Measurements from ENCODE around the gene RAB11FIP2.

Gene RAB11FIP2

GRCh38 chr10:118054383-118054782 is 7.6 kb upstream of the RAB11FIP2 start:
- no peaks in the 10 kb centered on the region for H3K79me2 ChIP-seq (ENCODE audit: insufficient read depth, low read length)
- no peak overlapping the region for H3K27ac ChIP-seq (ENCODE audit: low read depth, low read length, poor library complexity, severe bottlenecking)
- H3K27me3 ChIP-seq (ENCODE audit: insufficient read depth, low read length) = no peaks in the 10 kb centered on the region
- H3K4me2 ChIP-seq (ENCODE audit: low read length) = no peak overlapping the region
- H3K9me3 ChIP-seq (ENCODE audit: low read length) = no peaks in the 10 kb centered on the region
- H3F3A ChIP-seq (ENCODE audit: insufficient read depth, low read length) = no peaks in the 10 kb centered on the region
- H3K36me3 ChIP-seq (ENCODE audit: insufficient read depth, low read length) = no peaks in the 10 kb centered on the region
- H3K4me3 ChIP-seq (ENCODE audit: low read depth, low read length, poor library complexity, severe bottlenecking) = no peak overlapping the region
- TF ChIP-seq EZH2 (IDR thresholded peaks at IDR 0.05; ENCODE audit: borderline replicate concordance, low read length) (no peak), CTCF (IDR thresholded peaks at IDR 0.05; ENCODE audit: low read length) (no peak)
- no peaks in the 10 kb centered on the region for H4K20me1 ChIP-seq (ENCODE audit: insufficient read depth, low read length)
- H3K9me2 ChIP-seq (ENCODE audit: low read depth, low read length) = no peaks in the 10 kb centered on the region
- H3K9ac ChIP-seq (ENCODE audit: low read length) = no peak overlapping the region
- H3K4me1 ChIP-seq (ENCODE audit: insufficient read depth, low read length, severe bottlenecking) = no peaks in the 10 kb centered on the region
- no peak overlapping the region for H2AFZ ChIP-seq (ENCODE audit: low read length)

DNA sequence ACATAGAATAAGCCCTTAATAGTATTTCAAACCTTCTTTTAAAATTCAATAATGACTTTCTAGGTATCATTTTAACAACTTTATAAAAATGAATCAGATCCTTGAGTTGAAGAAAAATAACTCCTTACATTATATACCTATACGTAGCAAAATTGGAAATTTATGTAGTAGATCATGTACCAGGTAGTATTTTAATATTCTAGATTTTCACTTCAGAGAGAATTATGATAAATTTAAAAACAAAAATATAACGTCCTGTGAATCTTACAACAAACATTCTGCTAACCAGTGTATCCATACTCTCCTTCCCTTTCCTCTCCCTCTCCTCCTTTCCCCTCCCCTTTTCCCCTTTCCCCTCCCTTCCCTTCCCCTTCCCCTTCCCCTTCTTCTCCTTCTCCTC is 6.1 kb upstream of the RAB11FIP2 start:
- TF ChIP-seq CTCF (IDR thresholded peaks at IDR 0.05; ENCODE audit: low read length) = no peak
- no peak for TF ChIP-seq EZH2 (IDR thresholded peaks at IDR 0.05; ENCODE audit: borderline replicate concordance, low read length)
- no peak overlapping the region for H3K4me2 ChIP-seq (ENCODE audit: low read length)
- no peak overlapping the region for H3K4me3 ChIP-seq (ENCODE audit: low read depth, low read length, poor library complexity, severe bottlenecking)
- H2AFZ ChIP-seq (ENCODE audit: low read length) = no peak overlapping the region
- no peaks in the 10 kb centered on the region for H3K4me1 ChIP-seq (ENCODE audit: insufficient read depth, low read length, severe bottlenecking)
- no peaks in the 10 kb centered on the region for H3K36me3 ChIP-seq (ENCODE audit: insufficient read depth, low read length)
- H3K27me3 ChIP-seq (ENCODE audit: insufficient read depth, low read length) = no peaks in the 10 kb centered on the region
- H3K9me2 ChIP-seq (ENCODE audit: low read depth, low read length) = no peaks in the 10 kb centered on the region
- H3F3A ChIP-seq (ENCODE audit: insufficient read depth, low read length) = no peaks in the 10 kb centered on the region
- H3K27ac ChIP-seq (ENCODE audit: low read depth, low read length, poor library complexity, severe bottlenecking) = no peak overlapping the region
- no peak overlapping the region for H3K9ac ChIP-seq (ENCODE audit: low read length)
- H4K20me1 ChIP-seq (ENCODE audit: insufficient read depth, low read length) = no peaks in the 10 kb centered on the region
- no peaks in the 10 kb centered on the region for H3K9me3 ChIP-seq (ENCODE audit: low read length)
- H3K79me2 ChIP-seq (ENCODE audit: insufficient read depth, low read length) = no peaks in the 10 kb centered on the region

DNA sequence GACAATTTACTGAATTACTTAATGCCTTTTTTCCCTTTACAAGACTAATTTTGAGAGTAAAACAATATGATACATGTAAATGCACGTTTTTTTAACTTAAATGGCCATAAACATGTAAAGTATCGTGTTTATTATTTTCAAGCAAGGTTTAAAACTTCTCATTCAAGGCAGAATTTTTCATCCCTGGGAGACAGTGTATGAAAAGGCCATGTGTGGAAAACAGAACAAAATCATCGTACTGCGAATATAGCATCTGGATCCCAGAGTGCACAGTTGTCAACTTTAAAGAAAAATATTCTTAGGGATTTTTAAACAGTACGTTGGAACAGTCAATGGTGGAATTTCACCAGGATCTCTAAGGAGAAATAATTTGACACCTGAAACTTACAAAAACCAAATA is 1.1 kb upstream of the RAB11FIP2 start:
- Histone ChIP-seq H2AFZ (ENCODE audit: low read length) (peak overlapping the region; percentile 15; the same call in 1 of the 2 replicates), H3K4me1 (ENCODE audit: insufficient read depth, low read length, severe bottlenecking) (peaks cover 36% of the 10 kb centered on the region), H3K9me3 (ENCODE audit: low read length) (no peaks in the 10 kb centered on the region), H3K36me3 (ENCODE audit: insufficient read depth, low read length) (no peaks in the 10 kb centered on the region), H3K9ac (ENCODE audit: low read length) (no peak overlapping the region), H3K79me2 (ENCODE audit: insufficient read depth, low read length) (peaks cover 33% of the 10 kb centered on the region), H3K9me2 (ENCODE audit: low read depth, low read length) (no peaks in the 10 kb centered on the region), H3K27ac (ENCODE audit: low read depth, low read length, poor library complexity, severe bottlenecking) (no peak overlapping the region), H3K4me2 (ENCODE audit: low read length) (peak overlapping the region; percentile 98; the same call in 1 of the 2 replicates), H3K27me3 (ENCODE audit: insufficient read depth, low read length) (no peaks in the 10 kb centered on the region), H4K20me1 (ENCODE audit: insufficient read depth, low read length) (no peaks in the 10 kb centered on the region), H3K4me3 (ENCODE audit: low read depth, low read length, poor library complexity, severe bottlenecking) (no peak overlapping the region), H3F3A (ENCODE audit: insufficient read depth, low read length) (no peaks in the 10 kb centered on the region)
- TF ChIP-seq EZH2 (IDR thresholded peaks at IDR 0.05; ENCODE audit: borderline replicate concordance, low read length) = no peak
- TF ChIP-seq CTCF (IDR thresholded peaks at IDR 0.05; ENCODE audit: low read length) = no peak

Measured in OCI-LY1 (cell line).